Suppressor macrophage (primary cell): ENCODE results near the gene POLD4.

ENCODE experiments used
- DNase-seq, 4 experiments: peaks; one replicate each; pipeline ENCODE4 v3.0.0-alpha.2; 2020 to 2022

Gene POLD4

DNA sequence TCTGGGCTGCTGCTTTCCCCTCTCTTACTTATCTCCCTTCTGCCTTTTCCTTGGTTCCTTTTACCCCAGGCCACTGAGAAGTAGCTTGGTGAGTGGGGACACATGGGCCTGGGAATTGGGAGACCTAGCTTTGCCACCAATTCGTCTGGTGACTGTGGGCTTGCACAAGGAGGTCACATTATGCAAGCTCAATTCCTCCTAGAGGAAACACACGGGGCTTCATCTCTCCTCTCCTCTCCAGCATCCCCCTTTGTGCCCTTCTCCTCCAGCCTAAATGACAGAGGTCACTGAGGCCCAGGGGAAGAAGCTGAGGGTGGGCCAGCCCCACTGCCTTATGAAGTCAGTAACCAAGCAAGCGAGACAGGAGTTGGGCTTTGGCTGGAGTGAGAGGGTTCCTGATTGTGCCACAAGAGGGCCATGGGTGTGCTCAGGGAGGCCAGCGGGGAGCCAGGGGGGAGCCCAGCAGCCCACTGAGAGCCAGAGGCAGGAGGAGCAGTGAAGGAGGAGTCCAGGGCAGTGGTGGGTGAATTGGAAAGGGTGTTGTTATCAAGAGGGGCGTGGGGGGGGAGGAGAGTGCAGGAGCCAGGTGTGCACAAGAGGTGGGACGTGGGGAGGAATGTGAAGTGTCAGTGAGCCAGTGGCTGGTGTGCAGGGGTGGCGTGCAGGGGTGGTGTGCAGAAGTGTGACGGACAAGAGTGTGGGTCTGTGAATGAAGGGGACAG, 18.0 kb upstream of the POLD4 start:
- DNase-seq = peak; percentile 75 to 90 (median 84)

- DNase-seq = peak in 2 of 4 experiments; percentile 29 to 39
These were observed 17.2 kb upstream of the POLD4 start for GRCh38 chr11:67370351-67371076.

- DNase-seq = no peak
These were observed 16.5 kb upstream of the POLD4 start for GRCh38 chr11:67369801-67370284.

DNA sequence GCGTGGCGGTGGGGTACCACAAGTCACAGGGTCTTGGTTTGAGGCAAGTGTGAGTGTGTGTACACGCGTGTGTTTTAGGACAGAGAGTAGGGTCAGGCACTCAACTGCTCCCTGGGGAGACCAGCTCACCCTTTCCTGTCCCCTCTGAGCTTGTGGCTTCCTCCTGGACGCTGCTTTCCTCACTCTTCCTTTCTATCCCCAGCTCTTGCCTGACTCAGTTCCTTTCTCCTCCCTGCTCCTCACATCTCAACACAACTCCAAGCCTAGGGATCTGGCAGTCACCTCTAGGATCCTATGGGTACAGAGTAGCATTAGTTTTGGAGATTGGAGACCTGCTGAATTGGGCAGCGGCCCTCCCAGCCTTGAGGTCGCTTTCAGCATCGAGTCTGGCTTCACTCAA, 15.9 kb upstream of the POLD4 start:
- no peak for DNase-seq

- no peak for DNase-seq
These were observed 15.3 kb upstream of the POLD4 start for GRCh38 chr11:67368621-67369020.

DNA sequence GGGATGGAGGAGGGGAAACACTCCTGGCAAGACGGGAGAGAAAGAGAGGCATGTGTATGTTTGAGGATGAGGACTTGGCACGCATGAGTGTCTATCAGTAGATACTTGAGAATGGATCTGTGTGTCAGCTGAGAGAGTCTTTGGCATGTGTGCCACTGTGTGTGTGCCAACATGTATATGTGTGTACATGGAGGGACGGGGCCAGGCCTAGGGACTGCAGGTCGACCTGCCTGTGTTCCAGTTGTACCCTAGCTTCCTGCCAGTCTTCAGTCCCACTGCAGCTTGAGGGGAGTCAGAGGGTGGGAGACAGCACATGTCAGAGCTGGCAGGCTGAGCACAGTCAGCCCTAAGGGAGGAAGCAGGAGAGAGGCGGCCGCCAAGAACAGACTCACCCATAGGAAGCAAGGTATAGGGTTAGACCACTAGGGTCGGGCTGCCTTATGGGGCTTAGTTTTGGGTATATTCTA, 14.4 kb upstream of the POLD4 start:
- no peak for DNase-seq

DNA sequence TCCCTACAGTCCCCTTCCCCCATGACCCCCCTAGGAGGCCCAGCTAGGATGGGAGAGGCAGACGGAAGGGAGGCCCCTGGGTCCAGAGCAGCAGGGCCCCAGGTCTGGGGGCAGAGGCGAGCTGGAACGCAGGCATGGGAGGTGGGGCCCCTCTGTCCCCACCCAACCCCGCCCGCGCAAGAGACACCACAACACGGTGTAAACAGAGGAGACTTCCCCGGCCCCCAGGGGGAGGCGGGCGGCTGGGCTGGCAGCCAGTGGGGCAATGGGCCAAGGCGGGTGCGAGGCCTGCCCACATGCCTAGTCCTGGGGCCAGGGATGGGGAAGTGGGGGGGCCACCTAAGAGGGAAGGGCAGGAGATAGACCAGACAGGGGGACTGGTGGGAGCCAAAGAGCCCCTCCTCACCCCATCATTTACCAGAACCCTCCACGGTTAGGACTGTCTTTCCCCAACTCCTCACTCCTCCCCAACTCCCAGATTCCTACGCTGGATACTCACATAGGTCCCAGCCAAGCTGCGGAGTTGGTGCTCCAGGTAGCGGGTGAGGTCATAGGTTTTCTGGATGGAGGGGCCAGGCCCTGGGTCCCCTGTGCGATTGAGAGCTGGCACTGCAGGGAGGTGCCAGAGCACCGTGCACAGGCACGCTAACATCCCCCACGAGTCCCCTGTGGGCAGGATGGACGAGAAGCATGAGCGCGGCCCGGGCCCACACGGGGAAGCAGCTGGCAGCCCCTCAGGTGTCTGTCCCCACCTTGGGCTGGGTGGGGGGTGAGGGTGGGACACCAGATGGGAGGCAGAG, 13.8 kb upstream of the POLD4 start:
- peak in 3 of 4 experiments; percentile 38 to 53 (median 43) for DNase-seq

GRCh38 chr11:67366546-67366945, 13.2 kb upstream of the POLD4 start:
- no peak for DNase-seq

- DNase-seq = no peak
These were observed 12.5 kb upstream of the POLD4 start for GRCh38 chr11:67365736-67366444.

DNA sequence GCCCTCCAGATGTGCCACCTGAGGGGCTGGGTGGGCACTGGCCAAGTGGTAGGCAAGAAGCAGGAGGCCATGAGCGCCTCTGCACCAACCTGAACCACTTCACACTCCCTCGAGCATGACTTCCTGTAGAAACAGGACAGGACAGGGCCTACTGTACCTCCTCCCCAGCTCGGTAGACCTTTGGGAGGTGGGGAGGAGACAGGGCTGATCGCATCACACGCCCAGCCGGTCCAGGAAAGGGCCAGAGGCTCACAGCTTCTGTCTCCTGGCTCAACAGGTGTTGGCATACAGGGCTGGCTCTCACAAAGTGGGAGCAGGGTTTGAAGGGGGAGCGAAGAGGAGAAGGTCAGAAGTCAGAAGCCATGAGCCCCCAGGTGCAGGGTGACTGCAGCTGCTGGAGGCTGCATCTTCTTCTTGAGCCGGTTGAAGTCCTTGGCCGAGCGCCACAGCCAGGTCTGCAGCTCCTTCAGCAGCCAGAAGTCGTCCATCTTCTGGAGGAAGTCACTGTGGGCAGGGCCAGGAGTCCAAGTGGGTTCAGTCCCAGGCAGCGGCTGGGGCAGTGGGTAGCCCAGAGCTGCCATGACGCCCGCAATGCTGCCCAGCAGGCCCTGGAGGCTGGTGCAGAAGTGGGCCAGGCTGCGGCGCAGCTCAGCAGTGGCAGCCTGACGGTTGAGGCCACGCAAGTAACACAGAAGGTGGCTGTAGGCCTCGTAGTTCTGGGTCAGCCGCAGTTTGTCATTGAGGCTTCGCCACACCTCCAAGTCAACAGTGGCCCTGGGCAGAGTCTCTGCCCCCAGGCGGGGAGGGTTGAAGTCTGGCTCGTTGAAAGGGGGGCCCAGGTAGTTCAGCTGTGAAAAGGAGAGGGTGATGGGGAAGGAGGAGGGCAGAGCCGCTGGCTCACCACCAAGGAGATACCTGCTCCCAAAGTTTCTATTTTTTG, 11.7 kb upstream of the POLD4 start:
- no peak for DNase-seq

DNA sequence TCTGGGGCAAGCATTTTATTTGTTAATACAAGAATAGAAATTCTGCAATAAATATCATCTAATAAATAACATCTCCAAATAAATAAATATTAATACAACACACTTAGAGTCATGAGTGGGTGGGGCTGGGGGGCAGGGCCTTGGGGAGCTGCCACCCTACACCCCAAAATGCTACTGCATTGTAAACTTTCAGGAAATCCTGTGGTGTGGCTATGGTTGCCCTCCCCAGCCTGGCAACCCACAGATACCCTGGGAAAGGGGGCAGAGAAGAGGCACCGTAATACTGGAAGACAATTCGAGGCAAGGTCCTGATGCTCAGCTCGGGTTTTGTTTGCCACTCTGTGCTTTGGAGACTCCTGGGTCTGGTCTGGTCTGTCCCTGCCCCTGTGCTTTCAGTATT, 10.8 kb upstream of the POLD4 start:
- no peak for DNase-seq

DNA sequence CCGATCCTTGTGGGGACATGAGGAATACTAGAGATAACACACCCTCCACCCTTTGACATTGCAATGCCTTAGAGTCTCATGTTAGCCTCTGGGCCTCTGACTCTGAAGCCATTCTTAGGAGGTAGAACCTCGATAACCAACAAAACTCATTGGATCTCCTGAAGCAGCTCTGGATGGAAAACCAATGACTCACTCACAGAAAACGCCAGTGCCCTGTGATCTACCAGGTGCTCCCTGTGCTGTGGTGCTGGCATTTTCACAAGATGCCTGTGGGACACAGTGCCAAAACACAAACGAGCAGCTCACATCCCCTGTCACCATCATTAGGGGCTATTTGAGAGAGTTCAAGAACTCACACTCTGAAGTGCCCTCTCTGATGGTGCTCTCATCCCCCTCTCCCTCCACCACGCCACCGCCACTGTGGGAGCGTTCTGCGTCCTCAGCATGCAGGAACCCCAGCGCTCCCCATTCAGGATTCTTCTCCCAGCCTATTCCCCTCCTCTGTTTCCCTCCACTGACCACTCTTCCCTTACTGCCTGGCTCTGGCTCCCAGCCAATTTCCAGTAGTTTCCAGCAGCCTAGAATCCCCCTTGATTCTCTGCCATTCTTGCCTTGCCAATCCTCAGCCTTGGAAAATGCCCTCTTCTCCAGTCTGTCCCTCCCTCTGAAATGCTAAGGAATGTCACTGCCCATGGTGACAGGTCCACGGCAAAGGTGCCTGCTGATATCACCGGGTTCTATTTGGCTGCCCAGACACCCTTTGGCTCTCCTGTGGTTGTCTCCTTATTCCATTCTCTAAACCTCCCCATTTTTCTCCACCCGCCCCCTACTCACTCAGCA, 4.7 kb upstream of the POLD4 start:
- DNase-seq = no peak

DNA sequence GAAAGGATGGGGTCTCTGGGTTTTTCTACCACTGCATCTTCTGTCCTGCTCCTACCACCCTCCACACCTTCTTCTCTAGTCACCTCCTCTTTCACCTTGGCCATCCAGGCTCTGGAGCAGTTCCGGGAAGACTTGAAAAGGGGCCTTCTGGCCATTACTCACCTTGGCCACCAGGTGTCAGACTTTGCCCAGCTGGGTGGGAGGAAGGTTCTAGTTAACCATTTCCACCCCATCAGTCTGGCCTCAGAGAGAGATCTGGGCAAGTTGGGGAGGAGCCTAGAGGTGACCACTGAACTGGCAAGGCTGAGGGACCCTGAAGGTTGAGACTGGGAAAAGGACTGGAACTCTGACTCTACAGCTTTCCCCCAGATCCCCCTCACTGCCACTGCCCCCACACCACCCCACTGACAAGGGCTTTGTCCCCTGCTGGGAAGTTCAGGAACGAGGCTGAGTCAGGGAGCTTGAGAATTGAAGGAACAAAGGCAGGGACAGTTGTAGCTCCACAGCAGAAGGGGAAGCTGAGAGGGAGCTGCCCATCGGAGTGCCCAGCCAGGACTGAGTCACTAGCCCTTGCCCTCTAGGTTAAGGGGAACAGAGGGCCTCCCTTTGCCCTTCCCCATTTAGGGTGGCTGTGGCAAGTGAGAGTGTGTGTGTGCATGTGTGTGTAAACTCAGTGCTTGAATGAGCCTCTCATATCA, 3.7 kb upstream of the POLD4 start:
- DNase-seq = peak; percentile 94 to 98 (median 95)

DNA sequence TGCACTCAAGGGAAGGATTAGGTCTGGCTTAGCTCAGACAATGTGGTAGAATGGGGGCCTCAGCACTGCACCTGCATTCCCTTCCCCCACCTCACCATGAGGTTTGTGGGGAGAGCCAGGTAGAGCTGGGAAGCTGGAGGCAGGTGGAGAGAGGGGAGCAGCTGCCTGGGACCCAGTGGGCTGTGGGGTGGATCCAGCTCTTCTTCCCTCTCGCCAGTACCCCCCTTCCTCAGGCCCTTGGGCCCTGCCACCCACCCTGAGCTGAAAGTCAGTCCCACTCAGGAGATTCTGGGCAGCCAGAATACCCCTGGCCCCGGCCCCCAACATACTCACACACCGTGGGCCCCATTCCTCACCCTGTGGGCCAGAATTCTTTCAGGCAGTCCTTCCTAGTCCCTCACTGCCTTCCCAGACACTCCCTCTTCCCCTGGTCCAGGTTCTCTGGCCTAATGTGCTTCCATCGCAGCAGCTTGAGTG, 3.1 kb upstream of the POLD4 start:
- no peak for DNase-seq

GRCh38 chr11:67355794-67356386, 2.5 kb upstream of the POLD4 start:
- DNase-seq = no peak

GRCh38 chr11:67355023-67355793, 1.9 kb upstream of the POLD4 start:
- no peak for DNase-seq

GRCh38 chr11:67354075-67355022, 1.0 kb upstream of the POLD4 start:
- peak; percentile 73 to 89 (median 86) for DNase-seq
